SKM-1 (cell line): ENCODE data around the gene ZNF280C.
"Not testable (repeated sequence)": the region's sequence is repeated elsewhere in the genome, so short reads cannot be mapped to it uniquely, and the experiment has no call there.

Experiments used
- DNase-seq: peaks from one replicate; lab custom pipeline; 2025; ENCODE audit not compliant: unreplicated experiment; lab: John Stamatoyannopoulos, UW

The ZNF280C gene

GRCh38 chrX:130261296-130261893, 7.3 kb downstream of the ZNF280C start:
- no peak for DNase-seq

GRCh38 chrX:130260316-130260715, 8.4 kb downstream of the ZNF280C start:
- DNase-seq = no peak

DNA sequence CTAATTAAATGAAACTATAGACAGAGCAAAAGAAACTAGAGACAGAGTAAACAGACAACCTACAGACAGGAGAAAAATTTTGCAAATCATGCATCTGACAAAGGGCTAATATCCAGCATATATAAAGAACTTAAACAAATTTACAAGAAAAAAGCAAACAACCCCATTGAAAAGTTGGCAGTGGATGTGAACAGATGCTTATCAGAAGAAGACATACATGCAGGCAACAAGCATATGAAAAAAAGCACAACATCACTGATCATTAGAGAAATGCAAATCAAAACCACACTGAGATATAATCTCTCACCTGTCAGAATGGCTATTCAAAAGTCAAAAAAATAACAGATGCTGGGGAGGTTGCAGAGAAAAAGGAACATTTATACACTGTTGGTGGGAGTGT, 14.8 kb downstream of the ZNF280C start:
- no peak for DNase-seq

DNA sequence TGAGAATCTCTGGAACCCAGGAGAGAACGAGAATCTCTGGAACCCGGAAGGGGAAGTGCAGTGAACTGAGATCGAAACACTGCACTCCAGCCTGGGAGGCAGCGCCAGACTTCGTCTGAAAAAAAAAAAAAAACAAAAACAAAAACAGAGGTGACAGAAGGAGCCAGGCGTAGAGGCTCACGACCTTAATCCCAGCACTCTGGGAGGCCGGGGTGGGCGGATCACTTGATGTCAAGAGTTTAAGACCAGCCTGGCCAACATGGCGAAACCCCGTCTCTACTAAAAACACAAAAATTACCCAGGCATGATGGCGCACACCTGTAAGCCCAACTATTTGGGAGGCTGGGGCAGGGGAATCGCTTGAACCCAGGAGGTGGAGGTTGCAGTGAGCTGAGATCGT, 17.0 kb downstream of the ZNF280C start:
- DNase-seq = no peak

- no peak for DNase-seq
These were observed 20.7 kb downstream of the ZNF280C start for GRCh38 chrX:130247996-130248395.

DNA sequence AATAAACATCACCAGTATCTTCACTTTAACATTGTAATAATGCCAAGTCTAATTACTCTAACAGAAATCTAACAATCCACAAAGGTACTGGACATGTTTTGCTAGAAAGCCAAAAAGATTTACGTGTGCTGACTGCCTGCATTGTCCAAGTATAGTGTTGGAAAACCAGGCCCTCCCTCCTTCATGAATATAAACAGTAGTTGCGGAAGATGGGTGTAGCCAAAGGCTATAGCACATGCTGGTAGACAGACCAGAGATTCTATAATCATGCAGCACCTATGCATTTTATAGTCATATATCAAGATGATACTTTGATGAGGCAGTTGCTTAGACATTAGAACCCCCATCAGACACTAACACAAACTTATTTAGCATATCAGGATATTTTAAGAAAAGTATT, 22.6 kb downstream of the ZNF280C start:
- DNase-seq = no peak

DNA sequence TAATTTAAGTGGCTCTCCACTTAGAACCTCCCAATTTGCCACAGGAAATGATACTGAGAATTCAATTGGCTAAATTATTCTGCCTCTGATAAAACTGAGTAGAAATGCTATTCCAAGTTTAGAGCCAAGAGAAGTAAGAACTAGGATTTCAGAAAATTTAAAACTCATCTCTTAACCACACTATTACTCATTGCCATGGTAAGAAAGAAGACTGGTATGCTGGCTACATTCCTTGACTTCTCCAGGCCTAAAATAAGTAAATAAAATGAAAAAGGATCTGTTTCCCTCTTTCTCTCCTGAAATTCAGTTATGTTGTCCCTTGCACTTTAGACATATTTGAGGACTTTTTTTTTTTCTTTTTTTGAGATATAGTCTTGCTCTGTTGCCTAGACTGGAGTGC, 23.3 kb downstream of the ZNF280C start:
- no peak for DNase-seq

DNA sequence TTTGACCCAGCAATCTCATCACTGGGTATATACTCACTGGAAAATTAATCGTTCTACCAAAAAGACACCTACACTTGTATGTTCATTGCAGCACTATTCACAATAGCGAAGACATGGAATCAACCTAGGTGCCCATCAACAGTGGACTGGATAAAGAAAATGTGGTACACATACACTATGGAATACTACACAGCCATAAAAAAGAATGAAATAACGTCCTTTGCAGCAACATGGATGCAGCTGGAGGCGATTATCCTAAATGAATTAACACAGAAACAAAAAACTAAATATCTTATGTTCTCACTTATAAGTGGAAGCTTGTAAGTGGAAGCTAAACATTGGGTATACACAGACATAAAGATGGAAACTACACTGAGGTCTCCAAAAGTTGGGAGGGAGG, 37.5 kb downstream of the ZNF280C start:
- DNase-seq = not testable (repeated sequence)

DNA sequence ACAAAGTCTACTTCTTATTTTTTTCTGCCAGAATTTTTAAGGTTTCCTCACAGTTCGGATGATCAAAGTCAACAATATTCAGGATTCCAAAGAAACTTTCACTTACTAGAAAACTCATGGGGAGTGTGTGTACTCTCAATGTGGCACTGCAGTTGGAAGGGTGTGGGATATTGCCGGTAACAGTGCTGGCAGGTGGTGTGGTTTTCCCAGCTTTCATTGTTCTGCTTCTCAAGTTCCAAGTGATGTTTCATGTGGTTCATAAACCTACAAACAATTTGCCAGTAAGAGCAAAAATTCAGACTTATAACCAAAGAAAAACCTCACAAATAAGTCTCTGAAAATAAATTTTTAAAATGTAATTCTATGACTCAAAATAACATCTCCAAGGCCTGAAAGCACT, 39.8 kb downstream of the ZNF280C start:
- DNase-seq = no peak

- DNase-seq = peak; percentile 8
These were observed 43.9 kb downstream of the ZNF280C start for GRCh38 chrX:130224810-130225209.

- no peak for DNase-seq
These were observed 52.4 kb downstream of the ZNF280C start for GRCh38 chrX:130216320-130216719.

DNA sequence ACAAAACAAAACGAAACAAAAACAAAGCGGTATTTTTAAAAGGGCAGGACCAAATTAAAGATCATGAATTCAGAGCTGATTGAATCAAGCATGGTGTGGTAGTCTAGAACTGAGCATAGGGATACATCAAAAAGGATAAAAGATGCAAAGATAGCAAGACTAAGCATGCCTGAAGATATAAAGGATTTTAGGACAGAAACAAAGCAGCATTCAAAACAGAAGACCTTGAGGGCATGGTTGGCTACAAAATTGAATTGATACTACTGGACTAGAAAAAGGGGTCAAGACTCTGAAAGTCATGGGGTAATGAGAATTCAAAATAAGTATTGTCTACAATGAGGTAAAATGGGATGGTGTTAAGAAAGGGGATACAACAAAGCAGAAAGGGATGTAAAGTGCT, 55.3 kb downstream of the ZNF280C start:
- DNase-seq = no peak

- DNase-seq = no peak
These were observed 56.3 kb downstream of the ZNF280C start for GRCh38 chrX:130212371-130212770.

DNA sequence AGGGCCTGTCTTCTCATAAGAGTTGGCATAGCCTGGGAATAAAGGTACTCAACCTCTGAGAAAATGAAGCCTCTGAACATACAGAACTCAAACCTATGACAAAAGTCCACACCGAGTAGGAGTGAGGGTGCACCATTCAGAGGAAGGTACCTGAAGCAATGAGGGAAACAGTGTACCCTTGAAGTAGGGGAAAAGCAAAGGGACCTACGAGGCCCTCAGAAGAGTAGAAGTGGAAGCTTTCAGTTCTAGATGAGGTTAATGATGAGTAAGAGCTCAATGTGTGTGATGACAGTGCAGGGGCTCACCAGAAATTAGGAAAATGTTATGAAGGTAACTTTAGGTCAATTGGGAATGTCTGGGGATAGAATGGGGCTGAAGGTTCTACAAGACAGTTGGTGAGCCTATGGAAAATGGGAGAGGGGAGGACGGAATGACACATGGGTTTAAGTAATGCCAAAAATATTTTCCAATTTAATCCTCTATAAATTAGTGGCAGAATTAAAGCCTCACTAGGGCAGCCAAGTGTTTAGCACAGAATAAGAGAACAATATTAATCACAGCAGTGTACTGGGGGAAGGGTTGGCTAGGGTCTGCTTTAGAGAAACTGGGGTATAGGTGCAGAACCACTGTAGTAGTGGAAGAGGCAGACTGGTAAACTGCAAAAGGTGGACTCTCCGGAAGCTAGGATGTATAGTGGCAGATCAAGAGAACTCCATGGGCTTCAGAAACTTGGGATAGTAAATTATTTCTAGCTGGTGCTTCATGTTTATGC, 57.1 kb downstream of the ZNF280C start:
- no peak for DNase-seq

DNA sequence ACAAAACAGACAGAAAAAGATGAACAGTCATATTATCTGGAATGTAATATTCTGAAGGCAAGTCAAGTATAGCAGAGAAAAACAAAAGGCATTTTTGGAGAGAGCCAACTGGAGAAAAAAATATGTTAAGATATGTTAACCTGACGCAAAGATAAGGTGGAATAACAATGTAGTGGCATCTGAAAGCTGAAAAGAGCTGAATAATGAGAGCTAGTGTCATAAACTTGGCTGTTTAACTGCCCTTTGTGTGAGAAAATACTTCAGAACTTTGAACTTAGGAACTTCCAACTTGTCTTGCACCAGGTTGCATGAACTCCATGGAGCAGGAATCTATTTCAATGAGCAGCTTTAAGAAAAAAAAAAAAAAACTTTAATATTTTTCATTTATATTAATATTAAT, 64.1 kb downstream of the ZNF280C start:
- no peak for DNase-seq

GRCh38 chrX:130197464-130197863, 71.2 kb downstream of the ZNF280C start:
- DNase-seq = no peak

GRCh38 chrX:130196466-130196865, 72.2 kb downstream of the ZNF280C start:
- DNase-seq = no peak

GRCh38 chrX:130190801-130191200, 77.9 kb downstream of the ZNF280C start:
- DNase-seq = no peak

DNA sequence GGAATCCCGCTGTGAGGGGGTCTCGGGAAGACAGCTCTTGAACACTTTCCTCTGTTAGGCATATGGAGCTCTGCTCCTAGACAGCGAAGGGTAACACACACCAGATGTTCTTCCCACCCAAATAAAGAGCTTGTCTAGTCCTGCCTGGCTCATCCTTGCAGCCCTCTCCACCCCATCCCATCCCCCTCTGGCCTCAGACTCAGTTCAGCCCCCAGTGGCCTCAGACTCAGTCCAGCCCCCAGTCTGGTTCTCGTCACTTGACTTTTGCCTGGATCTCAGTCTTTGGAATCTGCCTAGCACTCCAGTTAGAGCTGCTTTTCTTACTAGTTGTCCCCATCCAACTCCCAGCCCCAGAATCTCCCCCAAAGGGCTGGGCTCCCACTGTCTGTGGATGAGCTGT, 82.0 kb downstream of the ZNF280C start:
- no peak for DNase-seq

DNA sequence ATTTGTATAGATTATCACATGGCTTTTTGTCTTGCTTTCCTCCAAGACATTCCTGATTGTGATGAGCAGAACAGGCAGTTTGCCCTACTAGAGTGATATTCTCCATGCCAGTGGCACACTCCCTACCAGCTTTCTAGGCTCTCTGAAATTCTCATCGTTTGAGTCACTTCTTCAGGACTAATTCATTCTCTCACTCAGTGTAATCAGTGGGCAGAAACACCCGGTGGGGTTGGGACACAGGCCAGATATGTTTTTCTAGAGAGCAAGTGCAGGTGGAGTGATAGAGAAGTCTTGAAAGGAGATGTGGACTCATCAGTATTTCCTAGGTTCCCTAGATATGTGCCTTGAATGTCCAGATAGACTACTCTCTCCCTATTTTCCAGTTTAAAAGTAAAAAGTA, 83.8 kb downstream of the ZNF280C start:
- no peak for DNase-seq

DNA sequence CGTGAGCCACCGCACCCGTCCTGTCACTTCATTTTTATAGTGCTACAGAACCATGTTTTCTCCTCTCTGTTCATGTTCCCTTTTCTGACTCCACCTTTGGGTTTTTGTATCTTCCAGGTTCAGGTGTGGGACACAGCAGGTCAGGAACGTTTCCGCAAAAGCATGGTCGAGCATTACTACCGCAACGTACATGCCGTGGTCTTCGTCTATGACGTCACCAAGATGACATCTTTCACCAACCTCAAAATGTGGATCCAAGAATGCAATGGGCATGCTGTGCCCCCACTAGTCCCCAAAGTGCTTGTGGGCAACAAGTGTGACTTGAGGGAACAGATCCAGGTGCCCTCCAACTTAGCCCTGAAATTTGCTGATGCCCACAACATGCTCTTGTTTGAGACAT, 84.5 kb downstream of the ZNF280C start:
- no peak for DNase-seq

- DNase-seq = no peak
These were observed 89.0 kb downstream of the ZNF280C start for GRCh38 chrX:130179579-130180215.
